HL-60 (cell line): Measurements from ENCODE around the gene SMOC2.

ENCODE experiments used
- DNase-seq, 2 experiments: peaks; one replicate each; pipeline ENCODE4 v3.0.0-alpha.2; 2010 to 2020; ENCODE audit warnings: low read depth in 1 of 2, low spot score in 1 of 2
- H3K27ac ChIP-seq: fragments of 250-450 bp; sonication (Bioruptor Pico); replicated peaks from 2 replicates; pipeline ENCODE4 v1.5.1; 2020; ENCODE audit warnings: mild to moderate bottlenecking, moderate library complexity
- H3K27me3 ChIP-seq: fragments of 250-450 bp; sonication (Bioruptor Pico); 2 replicates; pipeline ENCODE4 v1.5.1; 2021; ENCODE audit warnings: mild to moderate bottlenecking, moderate library complexity; ENCODE audit not compliant: insufficient read depth, poor library complexity, severe bottlenecking
- H3K4me3 ChIP-seq: replicated peaks from 2 replicates; pipeline ENCODE4 v1.5.1; 2011; ENCODE audit warnings: mild to moderate bottlenecking, control low read depth, low read length; ENCODE audit not compliant: insufficient read depth
- GABPA ChIP-seq: IDR thresholded peaks from 2 replicates; pipeline ENCODE4 v1.6.1; 2012; ENCODE audit warnings: low read depth
- POLR2AphosphoS5 ChIP-seq: IDR thresholded peaks from 2 replicates; pipeline ENCODE4 v1.6.1; 2012; ENCODE audit warnings: low read depth
- REST ChIP-seq: IDR thresholded peaks from 2 replicates; pipeline ENCODE4 v1.6.1; 2012; ENCODE audit warnings: low read depth; ENCODE audit not compliant: insufficient replicate concordance
- SPI1 ChIP-seq: IDR thresholded peaks from 2 replicates; pipeline ENCODE4 v1.6.1; 2012; ENCODE audit warnings: low read depth, mild to moderate bottlenecking, borderline replicate concordance
- TF ChIP-seq, protein P1 (sequence below): IDR thresholded peaks from one replicate; pipeline ENCODE4 v1.5.1; 2011; ENCODE audit warnings: low read length, control low read depth, inconsistent platforms; ENCODE audit not compliant: insufficient read depth

The SMOC2 gene

DNA sequence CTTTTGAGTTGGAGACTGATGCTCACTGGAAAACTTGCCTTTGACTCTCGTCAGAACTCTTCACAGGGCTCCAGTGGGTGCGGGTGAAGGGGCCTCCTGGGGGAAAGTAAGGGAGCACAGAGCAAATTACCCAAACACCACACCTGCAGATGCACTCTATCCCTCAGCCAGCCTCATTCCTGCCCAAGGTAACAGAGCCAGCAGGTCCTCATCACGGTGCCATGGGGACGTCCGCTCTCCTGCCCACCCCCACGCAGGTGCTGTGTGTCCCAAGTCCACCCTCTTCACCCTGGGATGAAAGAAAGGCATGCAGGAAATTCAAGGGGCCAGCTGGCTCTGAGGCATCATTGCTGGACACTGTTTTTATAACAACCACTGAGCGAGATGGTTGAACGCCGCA is 269.0 kb downstream of the SMOC2 start:
- H3K27ac ChIP-seq = no peak overlapping the region
- H3K27me3 ChIP-seq = no peaks in the 10 kb centered on the region
- no peak overlapping the region for H3K4me3 ChIP-seq
- no peak for TF ChIP-seq GABPA
- TF ChIP-seq REST = no peak
- TF ChIP-seq SPI1 = no peak
- TF ChIP-seq POLR2AphosphoS5 = no peak
- TF ChIP-seq, protein P1, sequence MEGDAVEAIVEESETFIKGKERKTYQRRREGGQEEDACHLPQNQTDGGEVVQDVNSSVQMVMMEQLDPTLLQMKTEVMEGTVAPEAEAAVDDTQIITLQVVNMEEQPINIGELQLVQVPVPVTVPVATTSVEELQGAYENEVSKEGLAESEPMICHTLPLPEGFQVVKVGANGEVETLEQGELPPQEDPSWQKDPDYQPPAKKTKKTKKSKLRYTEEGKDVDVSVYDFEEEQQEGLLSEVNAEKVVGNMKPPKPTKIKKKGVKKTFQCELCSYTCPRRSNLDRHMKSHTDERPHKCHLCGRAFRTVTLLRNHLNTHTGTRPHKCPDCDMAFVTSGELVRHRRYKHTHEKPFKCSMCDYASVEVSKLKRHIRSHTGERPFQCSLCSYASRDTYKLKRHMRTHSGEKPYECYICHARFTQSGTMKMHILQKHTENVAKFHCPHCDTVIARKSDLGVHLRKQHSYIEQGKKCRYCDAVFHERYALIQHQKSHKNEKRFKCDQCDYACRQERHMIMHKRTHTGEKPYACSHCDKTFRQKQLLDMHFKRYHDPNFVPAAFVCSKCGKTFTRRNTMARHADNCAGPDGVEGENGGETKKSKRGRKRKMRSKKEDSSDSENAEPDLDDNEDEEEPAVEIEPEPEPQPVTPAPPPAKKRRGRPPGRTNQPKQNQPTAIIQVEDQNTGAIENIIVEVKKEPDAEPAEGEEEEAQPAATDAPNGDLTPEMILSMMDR = no peak
- DNase-seq = no peak

- Histone ChIP-seq H3K27me3 (no peaks in the 10 kb centered on the region), H3K27ac (no peak overlapping the region), H3K4me3 (no peak overlapping the region)
- TF ChIP-seq REST (no peak), GABPA (no peak), SPI1 (no peak), POLR2AphosphoS5 (no peak)
- TF ChIP-seq, protein P1 = no peak
- DNase-seq = no peak
Measured at GRCh38 chr6:168711049-168711640, 270.2 kb downstream of the SMOC2 start.

DNA sequence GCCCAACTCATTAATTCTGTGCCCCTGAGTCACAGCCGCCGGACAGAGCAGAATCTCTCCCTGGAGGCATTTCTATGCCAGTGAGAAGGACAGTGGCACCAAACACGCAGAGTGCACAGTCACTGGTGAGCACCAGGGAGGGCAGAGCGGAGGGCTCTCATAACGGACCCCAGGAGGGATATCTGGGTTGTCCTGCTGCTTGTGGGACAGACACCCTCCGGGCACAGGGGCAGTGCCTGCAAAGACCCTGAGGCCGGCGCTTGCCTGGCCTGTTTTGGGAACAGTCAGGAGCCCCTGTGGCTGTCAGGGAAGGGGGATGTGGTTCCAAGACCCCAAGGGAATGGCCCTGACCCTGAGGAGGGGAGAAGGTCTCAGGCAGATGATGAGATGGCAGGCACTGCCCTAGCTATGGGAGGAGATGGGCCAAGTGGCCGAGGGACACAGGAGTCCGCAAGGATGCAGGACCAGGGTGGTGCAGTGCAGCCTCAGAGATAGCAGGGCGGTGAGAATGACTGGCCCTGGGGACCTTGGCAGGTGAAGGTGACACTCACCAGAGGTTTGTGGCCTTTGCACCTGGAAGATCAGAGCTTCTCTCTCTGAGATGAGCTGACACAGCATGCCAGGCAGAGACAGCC is 270.8 kb downstream of the SMOC2 start:
- Histone ChIP-seq H3K27ac (no peak overlapping the region), H3K4me3 (no peak overlapping the region), H3K27me3 (no peaks in the 10 kb centered on the region)
- no peak for TF ChIP-seq SPI1
- TF ChIP-seq GABPA = no peak
- TF ChIP-seq, protein P1 = no peak
- TF ChIP-seq POLR2AphosphoS5 = no peak
- no peak for TF ChIP-seq REST
- DNase-seq = no peak
